ENCODE results near the gene FASLG. TPM values are rescaled to one million over a fixed set of nuclear protein-coding genes. Genes with fewer than 3 reads are reported as not detected.

FASLG gene
- total RNA-seq, 1 donor from 2014 or later = 1.2 TPM

DNA sequence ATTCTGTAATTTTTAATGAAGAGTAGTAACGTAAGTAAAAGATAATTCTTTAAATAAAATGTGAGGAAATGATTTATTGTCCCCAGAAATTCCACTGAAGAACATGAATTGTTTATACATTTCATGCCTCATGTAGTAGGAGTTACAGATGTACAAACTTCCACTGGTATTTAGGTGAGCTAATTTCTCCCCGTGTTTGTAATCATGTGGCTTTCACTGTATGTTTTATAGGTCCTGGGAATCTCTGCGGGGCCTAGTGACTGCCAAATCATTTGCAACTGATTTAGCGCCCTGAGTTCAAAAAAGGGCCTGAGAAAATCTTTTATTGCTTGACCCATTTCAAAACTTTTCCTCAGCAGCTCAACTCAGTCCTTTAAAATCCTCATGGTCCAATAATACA, 30.5 kb upstream of the FASLG start:
- no peak overlapping the region for H3K4me3 ChIP-seq
- H3K27me3 ChIP-seq (ENCODE audit: low read depth) = no peaks in the 10 kb centered on the region
- H3K9me3 ChIP-seq = no peaks in the 10 kb centered on the region
- H3K36me3 ChIP-seq = no peaks in the 10 kb centered on the region
- no peaks in the 10 kb centered on the region for H3K4me1 ChIP-seq
- intact Hi-C loops (cut with DNase I) = no loop called here
- H3K27ac ChIP-seq = no peak overlapping the region
- no peak for ATAC-seq
- DNase-seq = no peak
- no peak for TF ChIP-seq CTCF (IDR thresholded peaks at IDR 0.05)

DNA sequence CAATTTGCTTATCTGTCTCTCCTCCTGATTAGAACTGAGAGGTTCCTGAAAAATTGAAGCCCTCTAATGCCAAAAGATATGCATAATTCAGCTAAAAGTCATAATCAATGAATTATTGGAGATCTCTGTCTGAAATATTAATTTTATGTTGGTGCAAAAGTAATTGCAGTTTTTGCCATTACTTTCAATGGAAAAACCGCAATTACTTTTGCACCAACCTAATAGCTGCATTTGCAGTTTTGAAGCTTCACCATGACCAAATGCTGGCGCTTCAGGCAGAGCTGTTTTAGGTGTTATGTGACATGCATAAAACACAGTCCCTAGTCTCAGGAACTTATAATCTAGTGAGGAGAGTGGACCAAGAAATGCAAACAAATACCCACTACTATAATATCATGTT, 29.7 kb upstream of the FASLG start:
- no peak overlapping the region for H3K27ac ChIP-seq
- no peaks in the 10 kb centered on the region for H3K36me3 ChIP-seq
- no peak for DNase-seq
- H3K4me1 ChIP-seq = no peaks in the 10 kb centered on the region
- H3K9me3 ChIP-seq = no peaks in the 10 kb centered on the region
- no peaks in the 10 kb centered on the region for H3K27me3 ChIP-seq (ENCODE audit: low read depth)
- intact Hi-C loops (cut with DNase I) = no loop called here
- H3K4me3 ChIP-seq = no peak overlapping the region
- ATAC-seq = no peak
- no peak for TF ChIP-seq CTCF (IDR thresholded peaks at IDR 0.05)

DNA sequence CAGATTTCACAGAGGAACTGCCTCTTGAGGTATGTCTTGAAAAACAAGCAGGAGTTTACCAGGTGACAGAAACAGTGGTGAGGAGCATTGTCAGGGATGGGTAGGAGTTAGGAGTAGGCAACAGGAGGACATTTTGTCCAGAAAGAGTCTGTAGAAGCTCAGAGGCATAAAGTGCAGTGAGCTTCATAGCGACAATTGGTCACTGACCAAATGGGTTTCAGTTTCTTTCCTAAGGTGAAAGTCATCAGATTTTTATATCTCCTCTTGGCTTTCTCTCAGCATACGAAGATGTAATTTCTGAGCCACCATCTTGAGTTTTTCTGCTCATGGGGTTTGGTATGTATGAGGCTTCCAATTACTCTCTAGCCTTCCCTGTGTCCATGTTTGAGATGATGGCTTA, 29.3 kb upstream of the FASLG start:
- Histone ChIP-seq H3K4me3 (no peak overlapping the region), H3K36me3 (no peaks in the 10 kb centered on the region), H3K9me3 (no peaks in the 10 kb centered on the region), H3K27ac (no peak overlapping the region), H3K4me1 (no peaks in the 10 kb centered on the region), H3K27me3 (ENCODE audit: low read depth) (no peaks in the 10 kb centered on the region)
- no peak for DNase-seq
- no peak for TF ChIP-seq CTCF (IDR thresholded peaks at IDR 0.05)
- no peak for ATAC-seq
- intact Hi-C loops (cut with DNase I) = no loop called here

- no peaks in the 10 kb centered on the region for H3K9me3 ChIP-seq
- TF ChIP-seq CTCF (IDR thresholded peaks at IDR 0.05) = no peak
- DNase-seq = no peak
- intact Hi-C loops (cut with DNase I) = no loop called here
- ATAC-seq = no peak
- H3K4me3 ChIP-seq = no peak overlapping the region
- no peaks in the 10 kb centered on the region for H3K27me3 ChIP-seq (ENCODE audit: low read depth)
- no peaks in the 10 kb centered on the region for H3K4me1 ChIP-seq
- no peaks in the 10 kb centered on the region for H3K36me3 ChIP-seq
- H3K27ac ChIP-seq = no peak overlapping the region
These were observed 28.7 kb upstream of the FASLG start for GRCh38 chr1:172630056-172630818.

GRCh38 chr1:172630868-172631267, 28.0 kb upstream of the FASLG start:
- no peak for TF ChIP-seq CTCF (IDR thresholded peaks at IDR 0.05)
- H3K27ac ChIP-seq = no peak overlapping the region
- H3K4me1 ChIP-seq = no peaks in the 10 kb centered on the region
- ATAC-seq (no peak), DNase-seq (no peak)
- no peak overlapping the region for H3K4me3 ChIP-seq
- H3K9me3 ChIP-seq = no peaks in the 10 kb centered on the region
- no peaks in the 10 kb centered on the region for H3K36me3 ChIP-seq
- H3K27me3 ChIP-seq (ENCODE audit: low read depth) = no peaks in the 10 kb centered on the region
- intact Hi-C loops (cut with DNase I) = no loop called here

Measured in lower lobe of right lung (tissue), 2 donors.